ENCODE data around the gene ANXA11.

The ANXA11 gene

GRCh38 chr10:80187465-80188409 lies 17.6 kb downstream of the ANXA11 start:
- no peak for DNase-seq (ENCODE audit: low spot score)

GRCh38 chr10:80187060-80187459 lies 18.3 kb downstream of the ANXA11 start:
- DNase-seq (ENCODE audit: low spot score), result no peak

GRCh38 chr10:80186364-80187012 lies 18.8 kb downstream of the ANXA11 start:
- DNase-seq (ENCODE audit: low spot score), result no peak

GRCh38 chr10:80185578-80186299 lies 19.6 kb downstream of the ANXA11 start:
- DNase-seq (ENCODE audit: low spot score), result no peak

GRCh38 chr10:80184291-80184690 lies 21.0 kb downstream of the ANXA11 start:
- no peak for DNase-seq (ENCODE audit: low spot score)

- DNase-seq (ENCODE audit: low spot score), result no peak
Observed at GRCh38 chr10:80183436-80183835, 21.9 kb downstream of the ANXA11 start.

DNA sequence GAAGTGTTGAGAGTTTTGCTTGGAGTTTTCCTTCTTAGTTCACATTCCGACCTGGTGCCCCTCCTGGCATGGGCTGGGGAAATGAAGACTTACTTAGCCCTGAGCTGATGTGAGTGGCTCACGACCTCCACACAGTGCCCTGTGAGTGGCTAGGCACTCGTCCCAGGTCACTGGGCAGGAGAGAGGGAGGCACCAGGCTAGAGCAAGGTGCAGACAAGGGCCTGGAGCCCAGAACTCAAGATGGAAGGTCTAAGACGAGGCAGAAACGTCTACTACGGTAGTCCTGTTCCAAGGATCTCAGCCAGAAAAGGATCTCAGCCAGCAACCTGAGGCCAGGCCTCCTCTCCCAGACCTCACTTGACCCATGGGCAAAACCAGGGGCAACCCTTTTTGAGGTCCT lies 22.4 kb downstream of the ANXA11 start:
- DNase-seq (ENCODE audit: low spot score), result no peak

DNA sequence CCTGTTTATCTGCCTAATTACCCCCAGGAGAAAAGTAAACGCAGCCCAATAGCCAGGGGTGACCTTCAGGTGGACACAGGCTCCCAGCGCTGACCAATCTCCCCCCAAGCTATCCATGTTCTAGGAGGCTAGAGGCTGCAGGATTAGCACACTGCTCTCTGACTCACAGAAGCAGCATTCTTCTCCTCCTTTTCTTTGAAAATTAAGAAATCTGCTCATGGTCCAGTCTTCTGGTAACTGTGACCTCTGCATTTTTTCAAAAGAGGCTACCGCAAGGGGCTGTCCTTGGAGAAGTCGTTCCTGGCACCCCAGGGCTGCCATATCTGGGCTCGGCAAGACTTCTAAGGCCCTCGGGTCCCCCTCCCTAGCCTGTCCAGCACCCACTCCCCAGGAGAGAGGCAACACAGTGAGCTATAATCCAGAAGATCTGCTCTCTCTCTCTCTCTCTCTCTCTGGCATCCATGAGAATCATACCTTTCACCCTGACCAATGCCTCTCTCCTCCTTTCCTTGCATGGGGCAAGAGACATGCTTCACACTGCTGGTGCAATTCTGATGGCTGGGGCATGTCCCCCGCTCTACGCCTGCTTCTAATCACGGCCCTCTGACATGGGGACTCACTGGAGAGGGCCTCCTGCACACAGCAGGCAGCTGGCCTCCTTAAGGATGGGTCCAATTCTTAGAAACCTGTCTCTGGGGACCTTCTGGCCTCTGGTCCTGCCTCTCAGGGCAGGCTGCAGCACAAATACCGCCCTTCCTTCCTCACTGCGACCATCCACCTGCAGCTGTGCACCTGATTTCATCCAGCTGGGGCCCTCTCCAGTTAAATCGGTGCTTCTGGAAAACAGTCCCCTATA lies 27.3 kb downstream of the ANXA11 start:
- DNase-seq (ENCODE audit: low spot score), result no peak

DNA sequence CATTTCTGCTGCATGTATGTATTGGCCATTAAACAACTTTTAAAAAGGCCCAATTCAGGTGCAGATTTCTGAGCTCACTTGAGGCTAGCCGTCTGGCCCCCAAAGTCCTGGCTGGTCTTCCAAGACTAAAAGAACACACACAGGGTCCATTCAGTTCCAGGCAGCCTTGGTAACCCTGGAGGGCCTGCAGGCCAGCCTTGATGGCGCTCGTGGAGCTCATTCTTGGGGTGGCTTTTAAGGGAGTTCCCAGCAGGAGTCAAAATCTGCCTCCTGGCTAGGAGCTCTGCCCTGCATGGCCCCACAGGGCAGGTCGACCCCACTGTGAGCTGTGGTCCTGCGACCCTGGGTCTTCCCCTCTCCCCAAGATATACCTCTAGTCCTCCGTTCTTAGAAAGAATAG lies 28.8 kb downstream of the ANXA11 start:
- DNase-seq (ENCODE audit: low spot score), result no peak

DNA sequence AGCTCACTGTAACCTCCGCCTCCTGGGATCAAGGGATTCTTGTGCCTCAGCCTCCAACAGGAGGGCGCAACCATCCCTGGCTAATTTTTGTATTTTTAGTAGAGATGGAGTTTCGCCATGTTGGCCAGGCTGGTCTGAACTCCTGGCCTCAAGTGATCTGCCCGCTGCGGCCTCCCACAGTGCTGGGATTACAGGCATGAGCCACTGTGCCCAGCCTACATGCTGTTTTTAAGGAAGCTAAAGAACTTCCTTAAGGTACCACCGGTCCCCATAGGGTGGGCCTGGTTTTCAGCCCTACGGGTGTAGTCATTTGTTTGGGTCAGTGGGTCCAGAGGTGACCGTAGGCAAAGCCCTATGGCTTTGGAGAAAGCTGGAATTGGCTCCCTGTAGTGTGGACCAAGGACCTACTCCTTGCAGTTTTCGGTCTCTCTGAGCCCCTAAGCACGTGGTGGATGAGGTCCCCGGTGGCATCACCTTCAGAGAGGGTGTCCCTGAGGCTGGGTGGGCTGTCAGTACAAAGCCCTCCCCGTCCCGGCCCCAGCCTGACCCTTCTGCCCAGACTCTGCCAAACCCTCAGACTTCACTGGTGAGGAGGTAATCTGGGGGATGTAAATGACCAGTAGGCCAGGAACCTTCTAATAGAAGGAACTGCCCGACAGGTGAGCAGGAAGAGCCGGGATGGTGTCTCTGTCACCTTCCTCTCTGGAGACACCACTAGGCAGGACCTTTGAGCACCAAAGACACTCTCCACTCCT lies 30.5 kb downstream of the ANXA11 start:
- no peak for DNase-seq (ENCODE audit: low spot score)

DNA sequence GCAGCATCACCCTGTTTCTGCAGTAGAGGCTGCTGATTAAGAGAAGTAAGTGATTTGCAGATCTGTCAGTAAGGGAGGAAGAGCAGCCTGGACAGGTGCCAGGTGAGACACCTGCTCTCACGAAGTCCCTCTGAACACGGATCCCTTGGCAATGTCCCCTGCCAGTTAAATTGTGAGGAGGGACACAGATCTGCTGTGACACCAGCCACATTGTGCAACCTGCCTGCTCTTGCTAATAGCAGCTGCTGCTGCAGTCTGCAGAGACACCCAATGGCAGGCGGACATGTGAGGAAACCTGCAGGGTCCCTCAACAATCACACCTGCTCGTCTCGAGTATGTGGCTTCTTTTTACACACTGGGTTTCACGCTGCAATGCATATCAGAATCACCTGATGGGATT lies 31.9 kb downstream of the ANXA11 start:
- DNase-seq (ENCODE audit: low spot score), result no peak

- DNase-seq (ENCODE audit: low spot score), result no peak
Observed at GRCh38 chr10:80172896-80173295, 32.4 kb downstream of the ANXA11 start.

DNA sequence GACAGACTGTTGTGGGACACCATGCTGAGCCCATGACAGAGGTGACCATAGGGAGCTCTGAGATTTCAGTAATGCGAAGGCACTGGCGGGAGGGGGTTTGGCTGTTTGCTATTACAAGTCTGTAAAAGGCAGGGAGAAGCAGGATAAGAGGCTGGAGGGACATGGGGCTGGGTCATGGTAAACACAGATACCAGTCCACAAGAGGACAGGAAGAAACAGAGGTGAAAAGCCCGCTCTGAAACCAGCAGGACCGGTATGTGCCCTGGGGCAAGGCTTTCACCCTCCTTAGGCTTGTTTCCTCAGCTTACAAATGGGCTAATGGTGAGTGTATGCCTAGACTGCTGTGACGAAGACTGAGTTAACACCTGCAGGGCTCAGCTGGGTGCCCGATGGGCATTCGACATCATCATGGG lies 34.1 kb downstream of the ANXA11 start:
- no peak for DNase-seq (ENCODE audit: low spot score)

DNA sequence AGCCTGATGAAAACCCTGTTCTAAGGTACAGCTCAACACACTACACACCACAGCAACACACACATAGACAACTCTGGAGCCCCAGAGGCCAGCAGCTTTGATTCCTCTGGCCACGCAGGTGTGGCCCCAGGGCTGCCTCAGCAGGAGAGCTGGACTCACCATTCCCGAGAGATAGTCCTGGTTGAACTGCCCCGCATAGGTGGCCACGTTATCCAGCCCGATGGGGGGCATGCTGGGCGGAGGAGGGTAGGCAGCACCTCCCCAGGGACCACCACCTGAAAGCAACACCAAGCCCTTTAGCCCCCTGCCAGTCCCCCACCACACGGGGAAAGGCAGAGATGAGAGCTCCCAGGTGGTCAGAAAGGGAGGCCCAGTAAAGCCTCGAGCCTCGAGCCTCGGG lies 34.7 kb downstream of the ANXA11 start:
- DNase-seq (ENCODE audit: low spot score), result no peak

DNA sequence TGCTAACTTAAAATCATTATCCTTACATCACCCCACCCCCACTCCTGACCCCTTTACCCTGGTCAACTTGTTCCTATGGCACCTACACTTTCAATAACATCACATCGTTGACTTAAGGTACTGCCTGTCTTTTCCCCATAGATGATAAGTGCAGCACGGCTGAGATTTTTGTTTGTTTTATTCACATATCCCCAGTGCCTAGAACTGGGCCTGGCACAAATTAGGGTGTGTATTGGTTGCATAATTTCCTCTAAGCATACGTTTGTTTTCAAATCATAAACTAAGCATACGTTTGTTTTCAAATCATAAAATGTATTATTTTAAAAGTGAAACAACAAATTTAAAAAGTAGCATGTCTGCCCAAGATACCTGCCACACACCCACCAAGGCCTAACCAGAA lies 35.3 kb downstream of the ANXA11 start:
- no peak for DNase-seq (ENCODE audit: low spot score)

- no peak for DNase-seq (ENCODE audit: low spot score)
Observed at GRCh38 chr10:80168679-80169380, 36.5 kb downstream of the ANXA11 start.

DNA sequence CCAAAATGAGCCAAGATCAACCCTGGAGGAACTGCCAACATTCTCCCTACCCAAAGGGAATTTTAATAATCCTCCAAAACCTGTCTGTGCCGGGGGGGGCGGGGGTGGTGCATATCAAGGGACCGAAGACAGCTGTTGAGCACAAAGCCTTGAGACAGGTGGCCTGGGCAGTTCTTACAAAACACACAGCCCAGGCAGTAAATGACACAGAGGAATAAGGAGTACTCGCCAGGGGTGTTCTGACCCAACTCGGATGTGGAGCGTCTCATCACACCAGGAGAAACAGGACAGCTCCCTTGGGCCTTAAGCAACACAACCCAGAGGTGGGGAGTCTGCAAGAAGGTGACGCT lies 37.2 kb downstream of the ANXA11 start:
- DNase-seq (ENCODE audit: low spot score), result no peak

GRCh38 chr10:80167471-80168161 lies 37.7 kb downstream of the ANXA11 start:
- no peak for DNase-seq (ENCODE audit: low spot score)

- no peak for DNase-seq (ENCODE audit: low spot score)
Observed at GRCh38 chr10:80166581-80167470, 38.5 kb downstream of the ANXA11 start.
